GM06990 (cell line): ENCODE measurements around the gene TNFSF15.

Source experiments
- DNase-seq: peaks from one replicate; pipeline ENCODE4 v3.0.0-alpha.2; 2011; ENCODE audit not compliant: insufficient read length; ENCODE audit errors: extremely low read depth
- H3K27me3 ChIP-seq: replicated peaks from 2 replicates; pipeline ENCODE4 v1.6.0; 2011; ENCODE audit warnings: low read length; ENCODE audit not compliant: control insufficient read depth, insufficient read depth
- H3K36me3 ChIP-seq: 2 replicates; pipeline ENCODE4 v1.5.1; 2011; ENCODE audit warnings: low read length; ENCODE audit not compliant: control insufficient read depth, insufficient read depth
- H3K4me3 ChIP-seq: replicated peaks from 2 replicates; pipeline ENCODE4 v1.5.1; 2011; ENCODE audit warnings: low read depth, mild to moderate bottlenecking, control low read depth, low read length
- TF ChIP-seq, protein P1 (sequence below): IDR thresholded peaks from 2 replicates; pipeline ENCODE4 v1.5.1; 2011; ENCODE audit warnings: low read length, control low read depth, mild to moderate bottlenecking, inconsistent platforms; ENCODE audit not compliant: insufficient read depth, poor library complexity, severe bottlenecking

The TNFSF15 gene

DNA sequence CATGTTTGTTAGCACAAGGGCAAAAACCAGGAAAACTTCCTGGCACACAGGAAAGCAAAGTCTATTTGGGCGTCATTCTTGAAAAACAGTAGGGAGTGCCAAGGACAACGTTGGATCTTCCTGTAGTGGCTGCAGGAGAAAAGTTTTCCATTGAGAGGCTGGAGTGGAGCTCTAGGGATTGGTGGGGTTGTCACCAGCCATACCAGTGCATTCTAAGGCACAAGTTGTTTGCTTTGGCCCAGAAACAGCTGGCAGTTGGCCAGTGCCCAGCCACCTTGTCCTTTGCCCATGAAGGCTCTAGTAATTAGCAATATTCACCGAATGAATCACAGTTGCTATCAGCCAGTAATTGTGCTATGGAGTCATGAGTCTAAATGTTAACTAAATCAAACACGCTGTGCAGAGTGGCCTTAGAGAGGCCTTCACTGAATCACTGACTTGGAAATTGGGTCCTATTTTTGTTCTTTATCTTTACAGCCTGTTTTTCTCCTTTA is 26.4 kb downstream of the TNFSF15 start:
- TF ChIP-seq, protein P1, sequence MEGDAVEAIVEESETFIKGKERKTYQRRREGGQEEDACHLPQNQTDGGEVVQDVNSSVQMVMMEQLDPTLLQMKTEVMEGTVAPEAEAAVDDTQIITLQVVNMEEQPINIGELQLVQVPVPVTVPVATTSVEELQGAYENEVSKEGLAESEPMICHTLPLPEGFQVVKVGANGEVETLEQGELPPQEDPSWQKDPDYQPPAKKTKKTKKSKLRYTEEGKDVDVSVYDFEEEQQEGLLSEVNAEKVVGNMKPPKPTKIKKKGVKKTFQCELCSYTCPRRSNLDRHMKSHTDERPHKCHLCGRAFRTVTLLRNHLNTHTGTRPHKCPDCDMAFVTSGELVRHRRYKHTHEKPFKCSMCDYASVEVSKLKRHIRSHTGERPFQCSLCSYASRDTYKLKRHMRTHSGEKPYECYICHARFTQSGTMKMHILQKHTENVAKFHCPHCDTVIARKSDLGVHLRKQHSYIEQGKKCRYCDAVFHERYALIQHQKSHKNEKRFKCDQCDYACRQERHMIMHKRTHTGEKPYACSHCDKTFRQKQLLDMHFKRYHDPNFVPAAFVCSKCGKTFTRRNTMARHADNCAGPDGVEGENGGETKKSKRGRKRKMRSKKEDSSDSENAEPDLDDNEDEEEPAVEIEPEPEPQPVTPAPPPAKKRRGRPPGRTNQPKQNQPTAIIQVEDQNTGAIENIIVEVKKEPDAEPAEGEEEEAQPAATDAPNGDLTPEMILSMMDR = no peak
- no peaks in the 10 kb centered on the region; the same call in none of the 2 replicates for H3K27me3 ChIP-seq
- no peak for DNase-seq
- H3K4me3 ChIP-seq = no peak overlapping the region
- H3K36me3 ChIP-seq = no peaks in the 10 kb centered on the region

DNA sequence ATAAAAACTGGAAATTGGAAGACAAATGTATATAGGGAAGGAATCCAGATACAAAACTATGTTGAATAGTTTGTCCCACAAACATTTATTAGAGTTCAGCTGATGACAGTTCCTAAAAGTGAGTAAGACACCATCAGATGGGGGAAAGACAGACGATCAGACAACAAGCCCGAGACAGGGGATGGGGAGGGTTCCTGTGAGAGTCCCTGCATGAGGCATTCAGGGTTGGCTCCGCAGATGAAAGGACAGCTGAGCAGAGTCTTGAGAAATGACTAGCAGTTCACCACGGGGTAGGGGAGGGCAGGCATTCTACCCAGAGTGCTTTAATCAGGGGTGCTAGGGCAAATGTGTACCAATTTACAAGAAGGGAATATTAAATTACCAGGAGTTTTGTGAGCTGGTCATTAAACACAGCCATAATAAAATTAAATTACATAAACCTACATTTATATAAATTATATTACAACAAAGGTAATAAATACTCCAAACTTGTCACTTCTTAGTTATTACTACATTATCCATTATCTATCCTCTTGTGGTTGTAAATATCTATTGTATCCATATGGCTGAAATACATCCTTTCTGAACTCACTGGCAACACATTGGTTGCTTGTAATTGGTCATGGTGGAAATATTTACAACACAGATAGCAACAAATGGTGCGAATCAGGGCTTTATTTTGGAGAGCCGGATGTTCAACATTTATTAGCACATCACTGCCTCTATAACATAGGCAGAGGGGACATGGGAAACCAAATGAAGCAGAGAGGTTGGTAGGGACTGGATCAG is 27.8 kb downstream of the TNFSF15 start:
- H3K4me3 ChIP-seq = no peak overlapping the region
- TF ChIP-seq, protein P1 = no peak
- H3K36me3 ChIP-seq = no peaks in the 10 kb centered on the region
- no peak for DNase-seq
- no peaks in the 10 kb centered on the region; the same call in none of the 2 replicates for H3K27me3 ChIP-seq

DNA sequence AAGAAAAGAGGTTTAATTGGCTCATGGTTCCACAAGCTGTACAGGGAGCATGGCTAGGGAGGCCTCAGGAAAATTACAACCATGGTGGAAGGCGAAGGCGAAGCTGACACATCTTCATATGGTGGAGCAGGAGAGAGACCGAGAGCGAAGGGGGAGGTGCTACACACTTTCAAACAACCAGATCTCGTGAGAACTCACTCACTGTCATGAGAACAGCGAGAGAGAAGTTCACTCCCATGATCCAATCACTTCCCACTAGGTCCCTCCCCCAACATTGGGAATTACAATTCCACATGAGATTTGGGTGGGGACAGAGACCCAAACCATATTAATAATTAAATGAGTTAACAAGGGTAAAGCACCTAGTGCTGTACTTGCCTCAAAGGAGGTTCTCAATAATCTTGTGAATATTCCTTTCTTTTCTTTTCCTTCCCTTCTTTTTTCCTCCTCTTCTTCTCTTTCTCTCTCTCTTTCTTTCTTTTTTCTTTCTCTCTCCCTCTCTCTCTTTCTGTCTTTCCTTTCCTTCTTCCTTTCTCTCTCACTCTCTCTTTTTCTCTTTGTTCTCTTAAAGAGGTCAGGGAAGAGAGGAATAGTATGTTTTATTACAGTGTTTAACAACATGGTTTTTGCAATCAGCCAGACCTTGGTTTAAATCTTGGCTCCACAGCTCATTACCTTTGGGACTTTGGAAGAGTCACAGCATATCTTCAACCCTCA is 29.0 kb downstream of the TNFSF15 start:
- H3K4me3 ChIP-seq = no peak overlapping the region

DNA sequence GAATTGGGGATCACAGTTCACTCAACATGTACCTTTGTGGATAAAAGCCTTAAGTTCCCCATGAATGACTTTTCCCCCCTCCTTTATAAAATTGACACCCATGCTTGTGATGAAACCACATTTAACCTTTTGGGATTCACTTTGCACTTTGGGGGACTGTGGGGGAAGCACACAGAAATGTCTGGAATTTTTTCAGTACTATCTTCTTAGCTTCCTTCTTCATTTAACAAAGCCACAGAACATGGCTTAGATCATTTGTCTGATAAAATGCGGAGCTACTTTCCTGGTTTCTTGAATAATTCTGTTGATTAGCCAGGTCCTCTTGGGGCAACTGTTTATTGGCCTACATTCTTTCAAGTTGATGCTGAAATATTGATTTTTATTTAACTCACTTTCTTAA is 29.9 kb downstream of the TNFSF15 start:
- Histone ChIP-seq H3K27me3 (no peaks in the 10 kb centered on the region; the same call in none of the 2 replicates), H3K4me3 (no peak overlapping the region), H3K36me3 (no peaks in the 10 kb centered on the region)
- TF ChIP-seq, protein P1 = no peak
- no peak for DNase-seq

More for the DNA sequence above, 29.0 kb downstream of the TNFSF15 start:
- Histone ChIP-seq H3K27me3 (no peaks in the 10 kb centered on the region; the same call in none of the 2 replicates), H3K36me3 (no peaks in the 10 kb centered on the region)
- TF ChIP-seq, protein P1 = no peak
- DNase-seq = no peak

DNA sequence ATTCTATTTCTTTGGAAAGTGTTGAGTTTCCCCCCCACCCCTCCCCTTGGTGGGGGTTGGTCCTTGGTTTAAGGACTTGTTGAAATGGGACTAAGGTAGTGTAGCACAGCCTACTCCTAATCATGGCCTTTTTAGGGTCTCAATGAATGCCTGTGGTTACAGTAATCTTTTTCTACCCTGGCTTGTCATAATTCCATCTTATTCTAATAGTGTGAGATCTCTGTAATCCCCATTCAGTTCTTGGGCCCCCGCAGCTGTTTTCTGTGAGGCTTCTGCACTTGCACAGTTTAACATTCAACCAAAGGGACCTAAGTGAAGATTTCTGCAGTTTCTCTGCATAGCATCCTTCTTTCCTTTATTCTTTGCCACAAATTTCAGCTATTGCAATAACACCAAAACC is 30.7 kb downstream of the TNFSF15 start:
- TF ChIP-seq, protein P1 = no peak
- Histone ChIP-seq H3K4me3 (no peak overlapping the region), H3K36me3 (no peaks in the 10 kb centered on the region), H3K27me3 (no peaks in the 10 kb centered on the region; the same call in none of the 2 replicates)
- DNase-seq = no peak
